IMR-90 (cell line): Measurements from ENCODE around the gene PRKCA. TPM values are rescaled to one million over a fixed set of nuclear protein-coding genes. Genes with fewer than 3 reads are reported as not detected.

Experiments used
- ATAC-seq: fragments of 200-7000 bp; cut with Tn5 transposase; 2 replicates; pipeline ENCODE4 v1.9.1; 2020; ENCODE audit warnings: low read depth, mild to moderate bottlenecking, moderate library complexity
- BruUV-seq: library from RNA; stranded (reverse); fragments of 400-500 nt; replicated peaks from 2 replicates; lab custom pipeline; 2021; lab: Mats Ljungman, UMichigan
- CTCF ChIA-PET: fragments of 300-600 bp; formaldehyde crosslinking; extraction: SDS; loops from one replicate; lab custom pipeline; 2021; ENCODE audit warnings: antibody characterized with exemption; lab: Yijun Ruan, JAX
- POLR2A ChIA-PET: fragments of 300-600 bp; sonication (Branson Sonifier 250); formaldehyde crosslinking; loops from one replicate; lab custom pipeline; 2022; ENCODE audit warnings: antibody characterized with exemption; ENCODE audit not compliant: unreplicated experiment; lab: Charles Lee
- DNase-seq: peaks from one replicate; pipeline ENCODE4 v3.0.0; 2013
- H2AFZ ChIP-seq: replicated peaks from 2 replicates; pipeline ENCODE3; 2013; ENCODE audit warnings: low read length, mild to moderate bottlenecking; ENCODE audit not compliant: poor library complexity
- H2AK5ac ChIP-seq: 2 replicates; pipeline ENCODE4 v1.6.1; 2013; ENCODE audit warnings: low read depth, low read length, inconsistent platforms
- H2AK9ac ChIP-seq: replicated peaks from 2 replicates; pipeline ENCODE3; 2013; ENCODE audit warnings: mild to moderate bottlenecking, low read depth, low read length, moderate library complexity; ENCODE audit not compliant: poor library complexity
- H2BK120ac ChIP-seq: 2 replicates; pipeline ENCODE4 v1.6.1; 2013; ENCODE audit warnings: low read depth, low read length, inconsistent platforms
- H2BK15ac ChIP-seq: 3 replicates; pipeline ENCODE4 v1.6.1; 2013; ENCODE audit warnings: low read depth, low read length, inconsistent platforms
- H2BK20ac ChIP-seq: 2 replicates; pipeline ENCODE4 v1.6.1; 2013; ENCODE audit warnings: low read depth, mild to moderate bottlenecking, inconsistent platforms, low read length, moderate library complexity
- H2BK5ac ChIP-seq: 2 replicates; pipeline ENCODE4 v1.6.1; 2013; ENCODE audit warnings: mild to moderate bottlenecking, low read depth, low read length, inconsistent platforms; ENCODE audit not compliant: poor library complexity, severe bottlenecking
- H3K14ac ChIP-seq: replicated peaks from 2 replicates; pipeline ENCODE4 v1.6.1; 2013; ENCODE audit warnings: low read depth, low read length, inconsistent platforms
- H3K18ac ChIP-seq: 2 replicates; pipeline ENCODE4 v1.6.1; 2013; ENCODE audit warnings: low read depth, low read length, control low read depth
- H3K23ac ChIP-seq: 2 replicates; pipeline ENCODE4 v1.6.1; 2013; ENCODE audit warnings: low read depth, low read length, inconsistent platforms
- H3K27ac ChIP-seq: 2 replicates; pipeline ENCODE4 v1.5.1; 2013; ENCODE audit warnings: mild to moderate bottlenecking, control low read depth, low read length; ENCODE audit not compliant: insufficient read depth
- H3K27me3 ChIP-seq: 2 replicates; pipeline ENCODE4 v1.6.1; 2013; ENCODE audit warnings: low read length; ENCODE audit not compliant: control insufficient read depth, insufficient read depth
- H3K36me3 ChIP-seq: 2 replicates; pipeline ENCODE4 v1.6.1; 2013; ENCODE audit warnings: low read length, mixed read lengths; ENCODE audit not compliant: control insufficient read depth, insufficient read depth
- H3K4ac ChIP-seq: 2 replicates; pipeline ENCODE4 v1.6.1; 2013; ENCODE audit warnings: low read depth, low read length, inconsistent platforms
- H3K4me1 ChIP-seq: 2 replicates; pipeline ENCODE4 v1.6.1; 2013; ENCODE audit warnings: low read length, mixed read lengths; ENCODE audit not compliant: control insufficient read depth, insufficient read depth
- H3K4me2 ChIP-seq: 2 replicates; pipeline ENCODE4 v1.6.1; 2013; ENCODE audit warnings: low read depth, mild to moderate bottlenecking, control low read depth, low read length, moderate library complexity
- H3K4me3 ChIP-seq: 2 replicates; pipeline ENCODE4 v1.5.1; 2013; ENCODE audit warnings: low read depth, mild to moderate bottlenecking, control low read depth, low read length, moderate library complexity; ENCODE audit not compliant: insufficient read depth
- H3K56ac ChIP-seq: 2 replicates; pipeline ENCODE4 v1.6.1; 2013; ENCODE audit warnings: low read length, inconsistent platforms; ENCODE audit not compliant: insufficient read depth; ENCODE audit errors: extremely low read depth
- H3K79me1 ChIP-seq, 2 experiments: 2 replicates each; pipeline ENCODE4 v1.6.1; 2013; ENCODE audit warnings: low read length in 2 of 2, inconsistent platforms in 1 of 2, low read depth in 1 of 2
- H3K9ac ChIP-seq: 2 replicates; pipeline ENCODE4 v1.6.1; 2013; ENCODE audit warnings: low read depth, low read length, control low read depth
- H3K9me1 ChIP-seq: 2 replicates; pipeline ENCODE4 v1.6.1; 2013; ENCODE audit warnings: low read length, inconsistent platforms; ENCODE audit not compliant: insufficient read depth
- H3K9me3 ChIP-seq: 2 replicates; pipeline ENCODE4 v1.6.1; 2013; ENCODE audit warnings: low read length; ENCODE audit not compliant: control insufficient read depth, insufficient read depth
- H4K20me1 ChIP-seq: 2 replicates; pipeline ENCODE4 v1.6.1; 2013; ENCODE audit warnings: low read length, inconsistent platforms; ENCODE audit not compliant: insufficient read depth
- H4K5ac ChIP-seq: 2 replicates; pipeline ENCODE4 v1.6.1; 2013; ENCODE audit warnings: mild to moderate bottlenecking, low read depth, low read length, control low read depth
- H4K8ac ChIP-seq, 2 experiments: 2 replicates each; pipeline ENCODE4 v1.6.1; 2013; ENCODE audit warnings: low read depth in 2 of 2, low read length in 2 of 2, control low read depth in 1 of 2, inconsistent platforms in 1 of 2
- H4K91ac ChIP-seq: 2 replicates; pipeline ENCODE4 v1.6.1; 2013; ENCODE audit warnings: low read depth, low read length, inconsistent platforms; ENCODE audit not compliant: insufficient read depth
- CHD1 ChIP-seq: IDR thresholded peaks from 2 replicates; pipeline ENCODE4 v1.6.1; 2012; ENCODE audit warnings: low read depth, low read length, improper control_type of control experiment
- ELK1 ChIP-seq: fragments of 150-350 bp; IDR thresholded peaks from 2 replicates; pipeline ENCODE4 v1.6.1; 2016; ENCODE audit warnings: low read depth, mild to moderate bottlenecking, low read length, moderate library complexity, borderline replicate concordance
- MAFK ChIP-seq: IDR thresholded peaks from 2 replicates; pipeline ENCODE4 v1.6.1; 2012; ENCODE audit warnings: low read depth, low read length, improper control_type of control experiment
- NFE2L2 ChIP-seq: fragments of 150-350 bp; IDR thresholded peaks from 2 replicates; pipeline ENCODE4 v1.6.1; 2016; ENCODE audit warnings: low read depth, mild to moderate bottlenecking, low read length
- POLR2A ChIP-seq: IDR thresholded peaks from 2 replicates; pipeline ENCODE4 v1.6.1; 2012; ENCODE audit warnings: mild to moderate bottlenecking, low read depth, low read length
- SMC3 ChIP-seq: fragments of 150-350 bp; IDR thresholded peaks from 2 replicates; pipeline ENCODE4 v1.6.1; 2016; ENCODE audit warnings: low read depth, mild to moderate bottlenecking, antibody characterized with exemption, low read length, moderate library complexity
- WGBS, 2 experiments: methylation state at CpG; one replicate each; pipeline versions ENCODE4 v1.1.5 to v1.1.7; 2013; ENCODE audit warnings: missing lambda C conversion rate in 2 of 2; ENCODE audit not compliant: insufficient read length in 1 of 2; ENCODE audit errors: extremely low coverage in 2 of 2; 5-methylcytosine and 5-hydroxymethylcytosine counted together
- dilution Hi-C: fragments of 300-500 bp; cut with HindIII; formaldehyde crosslinking; loops from one replicate; pipeline ENCODE4 v1.14.3; 2018; ENCODE audit warnings: low sequenced_read_pairs; ENCODE audit not compliant: unreplicated experiment
- in situ Hi-C: fragments of 300-500 bp; cut with MboI; formaldehyde crosslinking; loops from 3 replicates; pipeline ENCODE4 v1.14.3; 2019; ENCODE audit warnings: low sequenced_read_pairs, inconsistent platforms, mixed read lengths
- intact Hi-C: fragments of 100-400 bp; cut with micrococcal nuclease; formaldehyde crosslinking; loops from 2 replicates; pipeline ENCODE4 v1.10.0; 2022
- polyA plus RNA-seq, 3 experiments: library from polyadenylated mRNA; depleted of rRNA; stranded (reverse); fragments of >200 nt; gene quantifications; 2 replicates each; pipeline ENCODE4 v1.2.3, GENCODE V29; 2012; ENCODE audit warnings: low replicate concordance in 1 of 3
- total RNA-seq: library from RNA; depleted of rRNA; stranded (reverse); fragments of >200 nt; gene quantifications from 2 replicates; pipeline ENCODE4 v1.2.3, GENCODE V29; 2012

PRKCA gene
- total and polyA plus RNA-seq, 2 of the 4 experiments (the other 2 are of a cell fraction), result 31.0 to 46.0 TPM

DNA sequence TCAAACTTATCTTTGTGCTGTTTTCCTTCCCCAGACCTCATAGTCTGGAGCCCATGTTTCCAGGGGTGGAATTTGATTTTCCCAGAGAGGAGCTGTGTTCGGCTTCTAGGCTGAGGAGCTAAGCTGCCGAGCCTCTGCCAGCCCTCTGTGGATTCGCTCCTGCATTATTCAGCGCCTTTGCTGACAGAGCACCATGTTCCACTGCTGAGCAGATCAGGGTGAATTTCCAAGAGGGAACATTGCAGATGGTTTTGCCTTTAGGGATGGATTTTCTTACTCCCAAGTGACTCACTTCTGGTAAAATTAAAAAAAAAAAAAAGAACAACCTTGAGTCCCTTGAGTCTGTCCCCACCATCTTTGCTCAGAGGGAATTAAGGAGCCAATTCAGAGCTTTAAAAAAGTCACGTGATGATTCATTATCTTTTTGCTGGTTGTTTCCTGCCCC is 229.5 kb downstream of the PRKCA start:
- Histone ChIP-seq H3K79me1 (peaks cover 41 to 83% of the 10 kb centered on the region in 2 experiments), H2BK15ac (no peak overlapping the region; the same call in 2 of the 3 replicates), H3K9me1 (peaks cover 19% of the 10 kb centered on the region), H3K4me2 (no peak overlapping the region), H3K9ac (no peak overlapping the region), H2AK9ac (no peak overlapping the region), H2AK5ac (peak overlapping the region; percentile 76), H3K27ac (no peak overlapping the region), H3K18ac (no peak overlapping the region), H4K8ac (0 out of 4 replicates have a peak overlapping the region, but pooled peaks of 1 of the 2 experiments have one; percentile 19), H4K5ac (peak overlapping the region; percentile 4; the same call in 1 of the 2 replicates), H3K27me3 (no peaks in the 10 kb centered on the region), H3K4me3 (no peak overlapping the region), H3K4me1 (peaks cover 8% of the 10 kb centered on the region; the same call in 1 of the 2 replicates), H2BK20ac (peak overlapping the region; percentile 66), H3K36me3 (no peaks in the 10 kb centered on the region), H3K56ac (no peak overlapping the region), H3K14ac (peak overlapping the region; percentile 27; the same call in 1 of the 2 replicates), H4K20me1 (no peaks in the 10 kb centered on the region), H2BK5ac (no peak overlapping the region), H3K9me3 (no peaks in the 10 kb centered on the region), H3K23ac (peak overlapping the region; percentile 48; the same call in 1 of the 2 replicates), H4K91ac (no peak overlapping the region; the same call in 1 of the 2 replicates), H2AFZ (no peak overlapping the region), H2BK120ac (peak overlapping the region; percentile 22; the same call in 1 of the 2 replicates), H3K4ac (no peak overlapping the region)
- no CpG with 5 or more reads among the region's 5 CpGs for WGBS, 2 experiments
- intact Hi-C loops (no loop called here), in situ Hi-C loops (no loop called here), dilution Hi-C loops (no loop called here)
- ATAC-seq, result no peak
- CTCF ChIA-PET, result no interaction called here
- POLR2A ChIA-PET, result no interaction called here
- TF ChIP-seq NFE2L2, result no peak
- no peak for TF ChIP-seq POLR2A
- TF ChIP-seq ELK1, result no peak
- TF ChIP-seq CHD1, result no peak
- no peak for TF ChIP-seq SMC3
- no peak for TF ChIP-seq MAFK
- DNase-seq, result peak; percentile 51
- BruUV-seq, result no TSS peak
